Adrenal gland (tissue), 12 donors: ENCODE measurements around the gene NFATC1. TPM values are rescaled to one million over a fixed set of nuclear protein-coding genes. Genes with fewer than 3 reads are reported as not detected.
"Not testable (repeated sequence)": the region's sequence is repeated elsewhere in the genome, so short reads cannot be mapped to it uniquely, and the experiment has no call there.

Source experiments
- DNase-seq, 7 donors: peaks; one replicate each; pipeline ENCODE4 v3.0.0-alpha.2; 2019 to 2020
- H3K27ac ChIP-seq, 5 donors: fragments of 200-600 bp; sonication (generic) in 4 of 5; 1 replicate in 3 of 5; 2 replicates in 2 of 5; pipeline versions ENCODE4 v1.5.1 to v1.8.0; 2016 to 2020; ENCODE audit warnings: mild to moderate bottlenecking in 1 of 5
- H3K27me3 ChIP-seq: fragments of 200-600 bp; 2 replicates; pipeline ENCODE4 v1.8.0; 2021
- H3K36me3 ChIP-seq, 2 donors: fragments of 200-600 bp; replicated peaks in 1 of 2; 1 replicate in 1 of 2; 2 replicates in 1 of 2; pipeline versions ENCODE4 v1.5.1 to v1.8.0; 2018 to 2022
- H3K4me1 ChIP-seq, 2 donors: fragments of 200-600 bp; replicated peaks in 1 of 2; 1 replicate in 1 of 2; 2 replicates in 1 of 2; pipeline versions ENCODE4 v1.5.1 to v1.8.0; 2018 to 2021
- H3K4me3 ChIP-seq, 4 donors: fragments of 200-600 bp; sonication (generic) in 3 of 4; one replicate each; pipeline ENCODE4 v1.5.1; 2016 to 2018
- H3K9me3 ChIP-seq, 3 donors: fragments of 200-600 bp; sonication (generic) in 1 of 3; replicated peaks in 1 of 3; 1 replicate in 2 of 3; 2 replicates in 1 of 3; pipeline versions ENCODE4 v1.5.1 to v1.8.0; 2016 to 2021
- CTCF ChIP-seq, 6 experiments: fragments of 450-650 bp in 4 of 6; fragments of 200-600 bp in 2 of 6; sonication (generic) in 1 of 6; IDR thresholded peaks; 1 replicate in 5 of 6; 2 replicates in 1 of 6; pipeline versions ENCODE4 v1.5.1 to v1.8.0; 2016 to 2021; ENCODE audit warnings: antibody characterized with exemption in 6 of 6, mild to moderate bottlenecking in 2 of 6, moderate library complexity in 1 of 6
- POLR2A ChIP-seq, 2 donors: fragments of 450-650 bp; IDR thresholded peaks; one replicate each; pipeline ENCODE4 v1.6.1; 2017; ENCODE audit warnings: antibody characterized with exemption in 2 of 2, mild to moderate bottlenecking in 2 of 2, moderate library complexity in 1 of 2
- WGBS, 4 donors: extraction: QIAGEN DNeasy Blood & Tissue Kit in 2 of 4; methylation state at CpG; one replicate each; pipeline versions ENCODE4 v1.1.5 to v1.1.7; 2013 to 2017; 5-methylcytosine and 5-hydroxymethylcytosine counted together
- intact Hi-C, 2 donors: fragments of 100-400 bp; cut with DNase I; formaldehyde crosslinking; loops; one replicate each; pipeline versions ENCODE4 v1.14.1 to v1.15.0; 2022 to 2023
- polyA plus RNA-seq, 3 donors: library from polyadenylated mRNA; stranded (reverse); fragments of 200-250 nt in 2 of 3; fragments of 350-450 nt in 1 of 3; fragmentation: Illumina TruSeq in 1 of 3; extraction: RNeasy Lipid Tissue Mini Kit (QIAGEN cat#74804) in 1 of 3; gene quantifications; one replicate each; pipeline ENCODE4 v1.2.3, GENCODE V29; 2013 to 2014
- total RNA-seq, 9 donors: library from RNA; depleted of rRNA in 4 of 9; stranded (reverse); fragments of >200 nt in 4 of 9; fragments of 120-200 nt in 1 of 9; fragmentation: NEBNext Ultra II Directional in 1 of 9; extraction: Animal tissue kit (Norgen Biotek cat#: 25700) in 1 of 9; gene quantifications; one replicate each; pipeline versions ENCODE4 v1.1.0 to v1.2.4, GENCODE V29; 2013 to 2023
- donor health status: healthy with polysubstance abuse.
- donor health status: Bipolar disorder and iron deficiency.
- donor health status: DM: yes; HTN: yes; CAD: no.
- donor health status: DM: no; HTN: no; CAD: no.
- donor health status: DM: no; HTN: no; CAD: no.
- donor health status: DM: yes; HTN: yes; CAD: no.

NFATC1 gene
- total and polyA plus RNA-seq, 12 donors = 0.50 to 20.9 (median 6.7) TPM

GRCh38 chr18:79375441-79376154 lies 20.1 kb upstream of the NFATC1 start:
- H3K4me3 ChIP-seq = no peak overlapping the region
- H3K4me1 ChIP-seq = no peaks in the 10 kb centered on the region
- no peaks in the 10 kb centered on the region for H3K27me3 ChIP-seq
- no peaks in the 10 kb centered on the region for H3K9me3 ChIP-seq
- intact Hi-C loops = no loop called here
- TF ChIP-seq POLR2A (IDR thresholded peaks at IDR 0.05) (no peak), CTCF (IDR thresholded peaks at IDR 0.05) (no peak)
- 95% methylated on average over 8 to 10 of the region's 10 CpGs for WGBS, 4 donors
- no peak overlapping the region for H3K27ac ChIP-seq
- DNase-seq = no peak
- peaks cover 0 to 8% of the 10 kb centered on the region in 2 donors for H3K36me3 ChIP-seq

DNA sequence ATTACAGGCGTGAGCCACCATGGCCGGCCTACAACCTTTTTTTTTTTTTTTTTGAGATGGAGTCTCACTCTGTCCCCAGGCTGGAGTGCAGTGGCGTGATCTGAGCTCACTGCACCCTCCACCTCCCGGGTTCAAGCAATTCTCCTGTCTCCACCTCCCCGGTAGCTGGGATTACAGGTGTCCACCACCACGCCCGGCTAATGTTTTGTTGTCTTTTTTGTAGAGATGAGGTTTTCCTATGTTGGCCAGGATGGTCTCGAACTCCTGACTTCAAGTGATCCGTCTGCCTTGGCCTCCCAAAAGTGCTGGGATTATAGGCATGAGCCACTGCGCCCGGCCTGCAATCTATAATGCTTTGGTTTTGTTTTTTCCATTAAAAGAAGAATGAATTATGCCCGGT lies 19.1 kb upstream of the NFATC1 start:
- H3K4me3 ChIP-seq, H3K27ac ChIP-seq, intact Hi-C loops, H3K36me3 ChIP-seq, H3K9me3 ChIP-seq, H3K4me1 ChIP-seq, H3K27me3 ChIP-seq: not testable (repeated sequence)
- DNase-seq = peak in 1 of 7 donors; percentile 39
- WGBS, 4 donors = 91 to 97% (median 95%) methylated on average over 12 of the region's 12 CpGs

GRCh38 chr18:79377187-79377891 lies 18.4 kb upstream of the NFATC1 start:
- Histone ChIP-seq H3K27me3 (no peaks in the 10 kb centered on the region), H3K9me3 (no peaks in the 10 kb centered on the region), H3K27ac (no peak overlapping the region), H3K4me1 (no peaks in the 10 kb centered on the region), H3K4me3 (no peak overlapping the region), H3K36me3 (peaks cover 0 to 8% of the 10 kb centered on the region in 2 donors)
- intact Hi-C loops = no loop called here
- WGBS, 4 donors = 84 to 92% (median 88%) methylated on average over 17 to 19 of the region's 19 CpGs
- DNase-seq = no peak
- TF ChIP-seq CTCF (IDR thresholded peaks at IDR 0.05) = no peak
- TF ChIP-seq POLR2A (IDR thresholded peaks at IDR 0.05) = no peak

- intact Hi-C loops = loop anchor here in 1 of 2 donors (2.0 kb wide), 1 partner anchor 264 kb away; no protein-coding TSS in a partner anchor
- no peak overlapping the region for H3K4me3 ChIP-seq
- H3K27ac ChIP-seq = no peak overlapping the region
- DNase-seq = peak; percentile 47 to 83 (median 70)
- H3K27me3 ChIP-seq = no peaks in the 10 kb centered on the region
- no peaks in the 10 kb centered on the region for H3K9me3 ChIP-seq
- WGBS, 4 donors = 53 to 86% (median 55%) methylated on average over 26 to 48 of the region's 48 CpGs
- no peaks in the 10 kb centered on the region for H3K4me1 ChIP-seq
- TF ChIP-seq POLR2A (IDR thresholded peaks at IDR 0.05) (no peak), CTCF (IDR thresholded peaks at IDR 0.05) (peak; percentile 66 to 92 (median 83))
- peaks cover 0 to 8% of the 10 kb centered on the region in 2 donors for H3K36me3 ChIP-seq
Measured at GRCh38 chr18:79378536-79379250, 17.0 kb upstream of the NFATC1 start.
